Measurements from ENCODE around the gene UBQLN2. TPM values are rescaled to one million over a fixed set of nuclear protein-coding genes. Genes with fewer than 3 reads are reported as not detected.

UBQLN2 gene
- total and polyA plus RNA-seq, 10 of the 15 experiments (the other 5 are each of a cell fraction or from before 2014, with no cell fraction given) = 2.4 to 41.3 (median 17.0) TPM

DNA sequence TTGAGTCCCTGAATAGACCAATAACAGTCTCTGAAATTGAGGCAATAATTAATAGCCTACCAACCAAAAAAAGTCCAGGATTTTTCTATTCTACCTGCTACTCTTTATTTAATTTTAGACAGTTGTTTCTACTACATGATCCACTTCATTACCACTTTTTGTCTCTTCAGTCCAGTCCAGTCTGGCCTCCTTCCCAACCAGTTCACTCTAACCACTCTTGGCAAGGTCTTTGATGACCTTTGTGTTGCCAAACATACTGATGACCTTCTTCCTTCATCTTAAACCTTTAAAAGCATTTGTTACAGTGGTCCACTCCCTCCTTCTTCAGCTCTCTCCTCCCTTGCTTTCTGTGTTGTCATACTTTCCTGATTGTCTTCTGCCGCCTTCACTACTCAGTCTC, 12.8 kb upstream of the UBQLN2 start:
- no peaks in the 10 kb centered on the region for H3K36me3 ChIP-seq (ENCODE audit: control insufficient read depth in 2 of 2, insufficient read depth in 2 of 2, low read length in 1 of 2)
- ChIA-PET RAD21 (ENCODE audit: unreplicated experiment) (no interaction called here), POLR2A (no interaction called here), SMC1A (ENCODE audit: uncharacterized antibody, unreplicated experiment) (interaction anchor here (1.5 kb wide), 1 partner anchor 11 kb away, joined by 3 read pairs; no protein-coding TSS in a partner anchor), CTCF (no interaction called here)
- no peak overlapping the region for H3K4me3 ChIP-seq
- H3K4me1 ChIP-seq (ENCODE audit: control insufficient read depth, insufficient read depth, low read length) = no peaks in the 10 kb centered on the region
- no peaks in the 10 kb centered on the region for H4K20me1 ChIP-seq (ENCODE audit: control insufficient read depth, insufficient read depth)
- no peaks in the 10 kb centered on the region for H3K27me3 ChIP-seq (replicated peaks in 1 of 2; ENCODE audit: control insufficient read depth in 2 of 2, insufficient read depth in 2 of 2, low read length in 1 of 2)
- FAIRE-seq (no peak), ATAC-seq (no peak), DNase-seq (ENCODE audit: low read depth, low spot score) (no peak)
- no peak overlapping the region for H3K9ac ChIP-seq (ENCODE audit: control insufficient read depth, insufficient read depth, low read length)
- intact Hi-C loops (cut with micrococcal nuclease; ENCODE audit: unreplicated experiment) (no loop called here), in situ Hi-C loops (cut with MboI) (loop anchor here (25.0 kb wide), 5 partner anchors 187 to 1388 kb away; partner anchors contain the start of genes NBDY, SPIN2A, SPIN3 and ZXDA)
- H3K79me2 ChIP-seq (ENCODE audit: control insufficient read depth, insufficient read depth, low read length) = no peaks in the 10 kb centered on the region
- WGBS (ENCODE audit: insufficient coverage, insufficient replicate concordance, low lambda C conversion rate, missing lambda C conversion rate) = 22% methylated on average over 1 of the region's 1 CpG
- H2AFZ ChIP-seq (ENCODE audit: control insufficient read depth, low read depth, low read length) = no peak overlapping the region
- H3K4me2 ChIP-seq (ENCODE audit: control insufficient read depth, insufficient read depth) = no peak overlapping the region
- BruUV-seq (replicated peaks) = no TSS peak
- H3K27ac ChIP-seq (ENCODE audit: control insufficient read depth, insufficient read depth) = no peak overlapping the region
- H3K9me3 ChIP-seq (replicated peaks; ENCODE audit: control insufficient read depth, insufficient read depth, low read length) = no peaks in the 10 kb centered on the region; the same call in 1 of the 3 replicates
- TF ChIP-seq TCF3 (IDR thresholded peaks at IDR 0.05; ENCODE audit: borderline replicate concordance, insufficient read depth, low read depth, low read length) = no peak
- TF ChIP-seq, protein P1, sequence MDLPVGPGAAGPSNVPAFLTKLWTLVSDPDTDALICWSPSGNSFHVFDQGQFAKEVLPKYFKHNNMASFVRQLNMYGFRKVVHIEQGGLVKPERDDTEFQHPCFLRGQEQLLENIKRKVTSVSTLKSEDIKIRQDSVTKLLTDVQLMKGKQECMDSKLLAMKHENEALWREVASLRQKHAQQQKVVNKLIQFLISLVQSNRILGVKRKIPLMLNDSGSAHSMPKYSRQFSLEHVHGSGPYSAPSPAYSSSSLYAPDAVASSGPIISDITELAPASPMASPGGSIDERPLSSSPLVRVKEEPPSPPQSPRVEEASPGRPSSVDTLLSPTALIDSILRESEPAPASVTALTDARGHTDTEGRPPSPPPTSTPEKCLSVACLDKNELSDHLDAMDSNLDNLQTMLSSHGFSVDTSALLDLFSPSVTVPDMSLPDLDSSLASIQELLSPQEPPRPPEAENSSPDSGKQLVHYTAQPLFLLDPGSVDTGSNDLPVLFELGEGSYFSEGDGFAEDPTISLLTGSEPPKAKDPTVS (IDR thresholded peaks at IDR 0.05; ENCODE audit: low read depth, low read length) = no peak
- no peak for TF ChIP-seq ETV6 (conservative IDR thresholded peaks at IDR 0.05 in 1 of 2, IDR thresholded peaks at IDR 0.05 in 1 of 2; ENCODE audit: borderline replicate concordance in 1 of 2, low read depth in 1 of 2)
- TF ChIP-seq TARDBP (IDR thresholded peaks at IDR 0.05; ENCODE audit: borderline replicate concordance) = no peak
- no peak for TF ChIP-seq NBN (IDR thresholded peaks at IDR 0.05)
- no peak for TF ChIP-seq TCF12 (IDR thresholded peaks at IDR 0.05; ENCODE audit: low read depth, low read length)
- TF ChIP-seq NFIC (IDR thresholded peaks at IDR 0.05; ENCODE audit: low read depth, low read length) = no peak
- TF ChIP-seq, protein P2, sequence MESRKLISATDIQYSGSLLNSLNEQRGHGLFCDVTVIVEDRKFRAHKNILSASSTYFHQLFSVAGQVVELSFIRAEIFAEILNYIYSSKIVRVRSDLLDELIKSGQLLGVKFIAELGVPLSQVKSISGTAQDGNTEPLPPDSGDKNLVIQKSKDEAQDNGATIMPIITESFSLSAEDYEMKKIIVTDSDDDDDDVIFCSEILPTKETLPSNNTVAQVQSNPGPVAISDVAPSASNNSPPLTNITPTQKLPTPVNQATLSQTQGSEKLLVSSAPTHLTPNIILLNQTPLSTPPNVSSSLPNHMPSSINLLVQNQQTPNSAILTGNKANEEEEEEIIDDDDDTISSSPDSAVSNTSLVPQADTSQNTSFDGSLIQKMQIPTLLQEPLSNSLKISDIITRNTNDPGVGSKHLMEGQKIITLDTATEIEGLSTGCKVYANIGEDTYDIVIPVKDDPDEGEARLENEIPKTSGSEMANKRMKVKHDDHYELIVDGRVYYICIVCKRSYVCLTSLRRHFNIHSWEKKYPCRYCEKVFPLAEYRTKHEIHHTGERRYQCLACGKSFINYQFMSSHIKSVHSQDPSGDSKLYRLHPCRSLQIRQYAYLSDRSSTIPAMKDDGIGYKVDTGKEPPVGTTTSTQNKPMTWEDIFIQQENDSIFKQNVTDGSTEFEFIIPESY (IDR thresholded peaks at IDR 0.05) = no peak
- TF ChIP-seq TCF7 (IDR thresholded peaks at IDR 0.05; ENCODE audit: borderline replicate concordance) = no peak
- TF ChIP-seq, protein P3, sequence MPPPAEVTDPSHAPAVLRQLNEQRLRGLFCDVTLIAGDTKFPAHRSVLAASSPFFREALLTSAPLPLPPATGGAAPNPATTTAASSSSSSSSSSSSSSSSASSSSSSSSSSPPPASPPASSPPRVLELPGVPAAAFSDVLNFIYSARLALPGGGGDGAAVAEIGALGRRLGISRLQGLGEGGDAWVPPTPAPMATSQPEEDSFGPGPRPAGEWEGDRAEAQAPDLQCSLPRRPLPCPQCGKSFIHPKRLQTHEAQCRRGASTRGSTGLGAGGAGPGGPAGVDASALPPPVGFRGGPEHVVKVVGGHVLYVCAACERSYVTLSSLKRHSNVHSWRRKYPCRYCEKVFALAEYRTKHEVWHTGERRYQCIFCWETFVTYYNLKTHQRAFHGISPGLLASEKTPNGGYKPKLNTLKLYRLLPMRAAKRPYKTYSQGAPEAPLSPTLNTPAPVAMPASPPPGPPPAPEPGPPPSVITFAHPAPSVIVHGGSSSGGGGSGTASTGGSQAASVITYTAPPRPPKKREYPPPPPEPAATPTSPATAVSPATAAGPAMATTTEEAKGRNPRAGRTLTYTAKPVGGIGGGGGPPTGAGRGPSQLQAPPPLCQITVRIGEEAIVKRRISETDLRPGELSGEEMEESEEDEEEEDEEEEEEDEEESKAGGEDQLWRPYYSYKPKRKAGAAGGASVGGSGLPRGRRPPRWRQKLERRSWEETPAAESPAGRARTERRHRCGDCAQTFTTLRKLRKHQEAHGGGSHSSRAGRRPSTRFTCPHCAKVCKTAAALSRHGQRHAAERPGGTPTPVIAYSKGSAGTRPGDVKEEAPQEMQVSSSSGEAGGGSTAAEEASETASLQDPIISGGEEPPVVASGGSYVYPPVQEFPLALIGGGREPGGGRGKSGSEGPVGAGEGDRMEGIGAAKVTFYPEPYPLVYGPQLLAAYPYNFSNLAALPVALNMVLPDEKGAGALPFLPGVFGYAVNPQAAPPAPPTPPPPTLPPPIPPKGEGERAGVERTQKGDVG (CRISPR knock-in tag; IDR thresholded peaks at IDR 0.05) = no peak
- TF ChIP-seq, protein P4, sequence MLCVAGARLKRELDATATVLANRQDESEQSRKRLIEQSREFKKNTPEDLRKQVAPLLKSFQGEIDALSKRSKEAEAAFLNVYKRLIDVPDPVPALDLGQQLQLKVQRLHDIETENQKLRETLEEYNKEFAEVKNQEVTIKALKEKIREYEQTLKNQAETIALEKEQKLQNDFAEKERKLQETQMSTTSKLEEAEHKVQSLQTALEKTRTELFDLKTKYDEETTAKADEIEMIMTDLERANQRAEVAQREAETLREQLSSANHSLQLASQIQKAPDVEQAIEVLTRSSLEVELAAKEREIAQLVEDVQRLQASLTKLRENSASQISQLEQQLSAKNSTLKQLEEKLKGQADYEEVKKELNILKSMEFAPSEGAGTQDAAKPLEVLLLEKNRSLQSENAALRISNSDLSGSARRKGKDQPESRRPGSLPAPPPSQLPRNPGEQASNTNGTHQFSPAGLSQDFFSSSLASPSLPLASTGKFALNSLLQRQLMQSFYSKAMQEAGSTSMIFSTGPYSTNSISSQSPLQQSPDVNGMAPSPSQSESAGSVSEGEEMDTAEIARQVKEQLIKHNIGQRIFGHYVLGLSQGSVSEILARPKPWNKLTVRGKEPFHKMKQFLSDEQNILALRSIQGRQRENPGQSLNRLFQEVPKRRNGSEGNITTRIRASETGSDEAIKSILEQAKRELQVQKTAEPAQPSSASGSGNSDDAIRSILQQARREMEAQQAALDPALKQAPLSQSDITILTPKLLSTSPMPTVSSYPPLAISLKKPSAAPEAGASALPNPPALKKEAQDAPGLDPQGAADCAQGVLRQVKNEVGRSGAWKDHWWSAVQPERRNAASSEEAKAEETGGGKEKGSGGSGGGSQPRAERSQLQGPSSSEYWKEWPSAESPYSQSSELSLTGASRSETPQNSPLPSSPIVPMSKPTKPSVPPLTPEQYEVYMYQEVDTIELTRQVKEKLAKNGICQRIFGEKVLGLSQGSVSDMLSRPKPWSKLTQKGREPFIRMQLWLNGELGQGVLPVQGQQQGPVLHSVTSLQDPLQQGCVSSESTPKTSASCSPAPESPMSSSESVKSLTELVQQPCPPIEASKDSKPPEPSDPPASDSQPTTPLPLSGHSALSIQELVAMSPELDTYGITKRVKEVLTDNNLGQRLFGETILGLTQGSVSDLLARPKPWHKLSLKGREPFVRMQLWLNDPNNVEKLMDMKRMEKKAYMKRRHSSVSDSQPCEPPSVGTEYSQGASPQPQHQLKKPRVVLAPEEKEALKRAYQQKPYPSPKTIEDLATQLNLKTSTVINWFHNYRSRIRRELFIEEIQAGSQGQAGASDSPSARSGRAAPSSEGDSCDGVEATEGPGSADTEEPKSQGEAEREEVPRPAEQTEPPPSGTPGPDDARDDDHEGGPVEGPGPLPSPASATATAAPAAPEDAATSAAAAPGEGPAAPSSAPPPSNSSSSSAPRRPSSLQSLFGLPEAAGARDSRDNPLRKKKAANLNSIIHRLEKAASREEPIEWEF (IDR thresholded peaks at IDR 0.05; ENCODE audit: insufficient replicate concordance, low read depth, low read length) = no peak
